ENCODE data around the gene ZFYVE21.

The ZFYVE21 gene

GRCh38 chr14:103699901-103700752, 15.5 kb upstream of the ZFYVE21 start:
- no peak overlapping the region for H3K4me3 ChIP-seq (replicated peaks; ENCODE audit: insufficient read depth, low read length)
- TF ChIP-seq POLR2AphosphoS5 (IDR thresholded peaks at IDR 0.05; ENCODE audit: low read depth) = no peak; the same call in none of the 2 replicates
- no peak for DNase-seq (ENCODE audit: low read depth in 1 of 2, low spot score in 1 of 2)
- no peaks in the 10 kb centered on the region for H3K27me3 ChIP-seq (ENCODE audit: insufficient read depth, poor library complexity, severe bottlenecking)
- no peak overlapping the region for H3K27ac ChIP-seq (replicated peaks)

DNA sequence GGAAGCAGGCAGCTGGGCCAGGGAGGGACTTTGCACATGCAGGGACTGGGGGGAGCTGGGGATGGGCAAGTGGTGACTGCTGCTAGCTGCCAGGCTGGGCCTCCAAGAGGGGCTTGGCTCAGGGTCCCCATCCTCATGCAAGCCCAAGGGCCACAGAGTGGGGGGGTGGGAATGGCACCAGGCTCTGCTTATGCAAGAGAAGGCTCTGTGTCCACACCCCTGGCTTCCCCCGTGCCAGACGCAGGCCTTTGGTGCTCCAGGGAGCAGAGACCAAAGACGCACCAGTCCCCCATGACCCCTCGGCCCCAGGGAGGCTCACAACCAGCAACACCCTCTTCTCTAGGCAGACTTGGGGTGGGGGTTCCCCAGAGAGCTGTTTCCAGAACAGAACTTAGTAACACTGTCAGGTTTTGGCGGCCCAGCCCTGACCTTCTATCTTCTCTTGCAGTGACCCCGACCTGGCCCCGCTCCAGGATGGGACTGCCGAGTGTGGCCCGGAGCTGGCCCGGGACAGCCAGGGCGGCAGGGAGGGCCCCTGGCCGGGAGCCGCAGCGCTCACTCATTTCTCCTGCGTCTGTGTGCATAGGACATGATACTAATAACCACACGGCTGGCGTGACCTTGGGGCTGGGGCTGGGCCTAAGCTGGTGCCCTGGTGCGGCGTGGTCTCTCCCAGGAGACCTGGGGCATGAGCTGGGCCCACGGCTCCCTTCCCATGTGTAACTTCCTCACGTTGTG, 14.7 kb upstream of the ZFYVE21 start:
- Histone ChIP-seq H3K4me3 (replicated peaks; ENCODE audit: insufficient read depth, low read length) (no peak overlapping the region), H3K27ac (replicated peaks) (no peak overlapping the region), H3K27me3 (ENCODE audit: insufficient read depth, poor library complexity, severe bottlenecking) (no peaks in the 10 kb centered on the region)
- TF ChIP-seq POLR2AphosphoS5 (IDR thresholded peaks at IDR 0.05; ENCODE audit: low read depth) = no peak
- no peak for TF ChIP-seq SPI1 (IDR thresholded peaks at IDR 0.05; ENCODE audit: borderline replicate concordance, low read depth)
- TF ChIP-seq, protein P1, sequence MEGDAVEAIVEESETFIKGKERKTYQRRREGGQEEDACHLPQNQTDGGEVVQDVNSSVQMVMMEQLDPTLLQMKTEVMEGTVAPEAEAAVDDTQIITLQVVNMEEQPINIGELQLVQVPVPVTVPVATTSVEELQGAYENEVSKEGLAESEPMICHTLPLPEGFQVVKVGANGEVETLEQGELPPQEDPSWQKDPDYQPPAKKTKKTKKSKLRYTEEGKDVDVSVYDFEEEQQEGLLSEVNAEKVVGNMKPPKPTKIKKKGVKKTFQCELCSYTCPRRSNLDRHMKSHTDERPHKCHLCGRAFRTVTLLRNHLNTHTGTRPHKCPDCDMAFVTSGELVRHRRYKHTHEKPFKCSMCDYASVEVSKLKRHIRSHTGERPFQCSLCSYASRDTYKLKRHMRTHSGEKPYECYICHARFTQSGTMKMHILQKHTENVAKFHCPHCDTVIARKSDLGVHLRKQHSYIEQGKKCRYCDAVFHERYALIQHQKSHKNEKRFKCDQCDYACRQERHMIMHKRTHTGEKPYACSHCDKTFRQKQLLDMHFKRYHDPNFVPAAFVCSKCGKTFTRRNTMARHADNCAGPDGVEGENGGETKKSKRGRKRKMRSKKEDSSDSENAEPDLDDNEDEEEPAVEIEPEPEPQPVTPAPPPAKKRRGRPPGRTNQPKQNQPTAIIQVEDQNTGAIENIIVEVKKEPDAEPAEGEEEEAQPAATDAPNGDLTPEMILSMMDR (IDR thresholded peaks at IDR 0.05; ENCODE audit: insufficient read depth, low read length) = no peak
- TF ChIP-seq REST (IDR thresholded peaks at IDR 0.05; ENCODE audit: insufficient replicate concordance, low read depth) = no peak
- no peak for TF ChIP-seq GABPA (IDR thresholded peaks at IDR 0.05; ENCODE audit: low read depth)
- no peak for DNase-seq (ENCODE audit: low read depth in 1 of 2, low spot score in 1 of 2)

- DNase-seq (ENCODE audit: low read depth in 1 of 2, low spot score in 1 of 2) = no peak
- Histone ChIP-seq H3K27ac (replicated peaks) (no peak overlapping the region), H3K27me3 (ENCODE audit: insufficient read depth, poor library complexity, severe bottlenecking) (no peaks in the 10 kb centered on the region), H3K4me3 (replicated peaks; ENCODE audit: insufficient read depth, low read length) (no peak overlapping the region)
- TF ChIP-seq POLR2AphosphoS5 (IDR thresholded peaks at IDR 0.05; ENCODE audit: low read depth) (no peak), REST (IDR thresholded peaks at IDR 0.05; ENCODE audit: insufficient replicate concordance, low read depth) (no peak), GABPA (IDR thresholded peaks at IDR 0.05; ENCODE audit: low read depth) (no peak), SPI1 (IDR thresholded peaks at IDR 0.05; ENCODE audit: borderline replicate concordance, low read depth) (no peak)
- TF ChIP-seq, protein P1 (IDR thresholded peaks at IDR 0.05; ENCODE audit: insufficient read depth, low read length) = no peak
These were observed 13.5 kb upstream of the ZFYVE21 start for GRCh38 chr14:103702095-103702494.

All from HL-60 (cell line).